ENCODE results near the gene RIC8B. TPM values are rescaled to one million over a fixed set of nuclear protein-coding genes. Genes with fewer than 3 reads are reported as not detected.
A peak's percentile ranks its signal among the peaks of the same experiment; 100 is the strongest.

The RIC8B gene
- total RNA-seq, 2 donors from 2014 or later = 13.9 to 14.6 TPM

DNA sequence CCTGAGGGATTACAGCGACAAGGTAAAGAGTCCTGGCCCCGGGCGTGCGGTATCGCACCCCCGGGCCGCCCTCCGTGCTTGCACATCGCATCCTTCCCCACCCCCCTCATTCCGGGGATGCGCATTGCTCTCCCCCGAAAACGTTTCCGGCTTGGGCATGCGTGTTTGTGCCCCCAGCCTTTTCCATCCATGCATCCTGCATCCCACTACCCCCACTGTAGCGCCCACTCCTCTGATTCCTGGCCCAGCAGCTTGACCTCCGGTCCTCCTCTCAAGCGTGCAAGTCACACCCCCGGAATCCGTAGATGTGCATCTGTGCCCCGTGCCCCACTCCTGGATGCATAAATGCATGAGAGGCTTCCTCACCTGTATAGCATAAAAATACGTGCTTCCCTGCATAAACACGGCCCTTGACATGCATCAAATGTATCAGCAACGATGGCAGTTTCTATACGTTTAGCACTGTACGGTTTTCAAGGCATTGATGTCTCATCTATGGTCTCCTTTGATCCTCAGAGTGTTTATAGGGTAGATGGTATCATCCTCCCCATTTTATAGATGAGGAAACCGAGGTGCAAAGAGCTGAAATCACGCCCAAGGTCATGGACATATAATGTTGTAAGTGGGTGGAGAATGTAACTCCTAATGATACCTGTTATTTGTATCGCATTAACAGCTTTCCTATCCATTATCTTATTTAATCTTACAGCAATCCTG lies 484 bp downstream of the RIC8B start:
- Histone ChIP-seq H3K9me3 (no peaks in the 10 kb centered on the region), H3K4me1 (no peaks in the 10 kb centered on the region), H3K9ac (ENCODE audit: low read depth in 2 of 2, low read length in 2 of 2) (peak overlapping the region; percentile 94 to 95), H3K27me3 (no peaks in the 10 kb centered on the region), H3K27ac (peak overlapping the region; percentile 88), H3K4me3 (peak overlapping the region; percentile 85), H3K36me3 (no peaks in the 10 kb centered on the region)
- TF ChIP-seq, protein P1, sequence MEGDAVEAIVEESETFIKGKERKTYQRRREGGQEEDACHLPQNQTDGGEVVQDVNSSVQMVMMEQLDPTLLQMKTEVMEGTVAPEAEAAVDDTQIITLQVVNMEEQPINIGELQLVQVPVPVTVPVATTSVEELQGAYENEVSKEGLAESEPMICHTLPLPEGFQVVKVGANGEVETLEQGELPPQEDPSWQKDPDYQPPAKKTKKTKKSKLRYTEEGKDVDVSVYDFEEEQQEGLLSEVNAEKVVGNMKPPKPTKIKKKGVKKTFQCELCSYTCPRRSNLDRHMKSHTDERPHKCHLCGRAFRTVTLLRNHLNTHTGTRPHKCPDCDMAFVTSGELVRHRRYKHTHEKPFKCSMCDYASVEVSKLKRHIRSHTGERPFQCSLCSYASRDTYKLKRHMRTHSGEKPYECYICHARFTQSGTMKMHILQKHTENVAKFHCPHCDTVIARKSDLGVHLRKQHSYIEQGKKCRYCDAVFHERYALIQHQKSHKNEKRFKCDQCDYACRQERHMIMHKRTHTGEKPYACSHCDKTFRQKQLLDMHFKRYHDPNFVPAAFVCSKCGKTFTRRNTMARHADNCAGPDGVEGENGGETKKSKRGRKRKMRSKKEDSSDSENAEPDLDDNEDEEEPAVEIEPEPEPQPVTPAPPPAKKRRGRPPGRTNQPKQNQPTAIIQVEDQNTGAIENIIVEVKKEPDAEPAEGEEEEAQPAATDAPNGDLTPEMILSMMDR (IDR thresholded peaks at IDR 0.05) = no peak
- no peak for DNase-seq
- intact Hi-C loops (cut with DNase I) = no loop called here

DNA sequence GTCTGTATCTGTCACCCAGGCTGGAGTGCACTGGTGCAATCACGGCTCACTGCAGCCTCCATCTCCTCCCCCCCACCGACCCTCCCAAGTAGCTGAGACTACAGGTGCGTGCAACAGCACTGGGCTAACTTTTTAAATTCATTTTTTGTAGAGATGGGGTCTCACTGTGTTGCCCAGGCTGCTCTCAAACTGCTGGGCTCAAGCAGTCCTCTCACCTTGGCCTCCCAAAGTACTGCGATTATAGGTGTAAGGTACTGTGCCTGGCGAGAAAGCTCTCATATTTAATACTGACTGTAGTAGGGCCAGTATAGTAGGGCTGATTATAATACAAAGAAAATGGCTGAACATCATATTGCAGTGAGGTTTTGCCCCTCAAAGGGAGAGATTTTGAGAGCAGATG lies 2.4 kb downstream of the RIC8B start:
- Histone ChIP-seq H3K4me3 (no peak overlapping the region), H3K27me3 (no peaks in the 10 kb centered on the region), H3K4me1 (no peaks in the 10 kb centered on the region), H3K9ac (ENCODE audit: low read depth in 2 of 2, low read length in 2 of 2) (no peak overlapping the region), H3K36me3 (no peaks in the 10 kb centered on the region), H3K9me3 (no peaks in the 10 kb centered on the region), H3K27ac (no peak overlapping the region)
- TF ChIP-seq, protein P1 (IDR thresholded peaks at IDR 0.05) = no peak
- no peak for DNase-seq
- intact Hi-C loops (cut with DNase I) = no loop called here

- Histone ChIP-seq H3K27ac (no peak overlapping the region), H3K4me1 (no peaks in the 10 kb centered on the region), H3K36me3 (no peaks in the 10 kb centered on the region), H3K9ac (ENCODE audit: low read depth in 2 of 2, low read length in 2 of 2) (no peak overlapping the region), H3K27me3 (no peaks in the 10 kb centered on the region), H3K4me3 (no peak overlapping the region), H3K9me3 (no peaks in the 10 kb centered on the region)
- intact Hi-C loops (cut with DNase I) = no loop called here
- no peak for DNase-seq
- TF ChIP-seq, protein P1 (IDR thresholded peaks at IDR 0.05) = no peak
Observed at GRCh38 chr12:106780010-106780631, 5.6 kb downstream of the RIC8B start.

DNA sequence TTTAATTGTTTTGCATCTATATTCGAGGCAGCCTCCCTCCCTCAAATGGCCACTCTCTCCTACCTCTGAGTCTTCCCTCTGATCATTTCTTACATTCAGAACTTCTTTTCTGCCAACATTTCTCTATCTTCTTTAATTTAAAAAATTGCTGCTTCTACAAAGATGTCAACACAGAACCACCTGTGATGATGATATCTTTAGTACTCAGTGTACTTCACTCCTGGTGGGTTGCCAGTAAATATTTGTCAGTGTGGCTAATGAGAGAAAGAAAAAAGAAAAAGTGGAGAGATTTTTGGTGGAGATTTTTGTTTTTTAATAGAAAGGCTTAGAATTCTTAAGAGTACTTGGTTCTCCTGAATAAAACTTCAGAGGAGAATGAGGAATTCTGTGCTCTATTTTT lies 8.1 kb downstream of the RIC8B start:
- no peak overlapping the region for H3K27ac ChIP-seq
- H3K36me3 ChIP-seq = no peaks in the 10 kb centered on the region
- H3K27me3 ChIP-seq = no peaks in the 10 kb centered on the region
- TF ChIP-seq, protein P1 (IDR thresholded peaks at IDR 0.05) = no peak
- no peaks in the 10 kb centered on the region for H3K9me3 ChIP-seq
- no peak for DNase-seq
- no peak overlapping the region for H3K9ac ChIP-seq (ENCODE audit: low read depth in 2 of 2, low read length in 2 of 2)
- H3K4me3 ChIP-seq = no peak overlapping the region
- intact Hi-C loops (cut with DNase I) = no loop called here
- no peaks in the 10 kb centered on the region for H3K4me1 ChIP-seq

DNA sequence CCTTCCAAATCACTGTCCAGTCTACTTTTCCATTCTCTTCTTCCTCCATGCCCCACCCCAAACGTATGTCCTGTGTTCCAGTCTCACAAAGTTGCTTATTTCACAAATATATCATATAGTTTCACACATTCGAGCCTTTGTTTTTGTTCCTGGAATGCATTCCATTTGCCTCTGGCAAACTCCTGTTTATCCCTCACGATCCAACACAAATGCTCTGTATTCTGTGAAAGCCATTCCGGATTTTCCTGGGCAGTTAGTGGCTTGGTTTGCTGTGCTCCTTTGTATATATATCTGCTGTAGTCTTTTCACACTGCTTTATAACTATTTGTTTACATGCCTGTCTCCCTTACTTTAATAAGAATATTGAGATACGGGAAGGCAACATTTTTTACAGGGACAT lies 9.0 kb downstream of the RIC8B start:
- H3K27ac ChIP-seq = no peak overlapping the region
- no peaks in the 10 kb centered on the region for H3K27me3 ChIP-seq
- intact Hi-C loops (cut with DNase I) = no loop called here
- H3K4me1 ChIP-seq = no peaks in the 10 kb centered on the region
- no peak for DNase-seq
- H3K9ac ChIP-seq (ENCODE audit: low read depth in 2 of 2, low read length in 2 of 2) = no peak overlapping the region
- H3K36me3 ChIP-seq = no peaks in the 10 kb centered on the region
- no peak overlapping the region for H3K4me3 ChIP-seq
- TF ChIP-seq, protein P1 (IDR thresholded peaks at IDR 0.05) = no peak
- H3K9me3 ChIP-seq = no peaks in the 10 kb centered on the region

Measured in colonic mucosa (tissue), 4 donors.